Measurements from ENCODE around the gene BRD7.

Gene BRD7

DNA sequence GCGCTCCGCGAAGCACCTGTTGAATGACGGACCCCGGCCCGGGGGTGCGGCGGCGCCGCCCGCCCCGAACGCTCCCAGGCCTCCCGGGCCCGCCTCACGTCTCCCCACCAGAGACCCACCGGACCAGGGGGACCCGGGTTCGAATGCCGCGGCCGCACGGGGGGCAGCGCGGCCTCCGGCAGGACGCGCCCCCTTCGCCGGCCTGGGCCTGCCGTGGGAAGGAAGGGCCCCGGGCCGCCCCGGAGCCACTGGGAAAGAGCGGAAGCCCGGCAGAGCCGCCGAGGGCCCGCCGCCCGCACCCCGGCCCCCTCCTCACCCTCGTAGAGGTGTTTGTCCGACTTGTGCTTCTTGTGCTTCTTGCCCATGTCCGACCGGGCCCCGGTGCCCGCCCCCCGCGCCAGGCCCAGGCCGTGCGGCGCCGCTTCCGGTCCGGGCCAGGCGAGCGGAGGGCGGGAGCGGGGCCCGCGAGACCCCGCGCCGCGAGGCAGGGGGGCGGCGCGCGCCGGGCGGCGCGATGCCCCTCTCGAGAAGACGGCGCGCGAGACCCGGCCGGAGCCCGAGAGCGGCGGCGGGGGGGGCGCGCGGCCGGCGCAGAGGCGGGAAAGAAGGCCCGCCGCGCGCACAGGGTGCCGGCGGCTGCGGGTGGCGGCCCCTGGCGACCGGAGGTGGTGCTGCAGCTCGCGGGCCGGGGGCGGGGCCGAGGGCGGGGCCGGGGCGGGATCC is at the start of gene BRD7:
Gene BRD7 (minus strand): TSS at position 579 of the 723 bp plus-strand sequence. CDS start 214 bp downstream, at position 365.
- peak; percentile 67 for DNase-seq

DNA sequence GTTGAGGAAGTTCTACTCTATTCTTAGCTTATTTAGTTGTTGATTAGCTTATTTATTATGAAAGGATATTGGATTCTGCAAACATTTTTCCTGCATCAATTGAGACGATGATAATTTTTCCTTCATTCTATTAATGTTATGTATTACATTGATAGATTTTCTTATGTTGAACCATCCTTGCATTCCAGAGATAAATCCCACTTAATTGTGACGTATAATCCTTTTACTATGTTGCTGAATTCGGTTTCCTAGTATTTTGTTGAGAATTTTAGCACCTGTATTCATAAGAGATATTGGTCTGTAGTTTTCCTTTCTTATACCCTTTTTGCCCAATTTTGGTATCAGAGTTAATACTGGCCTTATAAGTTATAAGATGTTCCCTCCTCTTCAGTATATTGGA is 47.6 kb upstream of the BRD7 start:
- no peak for DNase-seq

DNA sequence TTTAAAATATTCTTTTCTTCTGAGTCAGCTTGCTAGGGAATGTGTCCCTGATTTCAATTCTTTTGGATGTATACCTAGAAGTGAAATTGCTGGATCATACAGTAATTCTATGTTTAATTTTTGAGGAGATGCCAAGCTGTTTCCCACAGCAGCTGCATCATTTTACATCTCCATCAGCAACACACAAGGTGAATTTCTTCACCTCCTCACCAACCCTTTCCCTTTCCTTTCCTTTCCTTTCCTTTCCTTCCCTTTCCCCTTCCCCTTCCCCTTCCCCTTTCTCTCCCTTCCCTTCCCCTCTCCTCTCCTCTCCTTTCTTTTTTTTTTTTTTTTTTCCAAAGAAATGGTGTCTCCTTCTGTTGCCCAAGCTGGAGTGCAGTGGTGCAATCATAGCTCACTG is 45.4 kb upstream of the BRD7 start:
- no peak for DNase-seq

DNA sequence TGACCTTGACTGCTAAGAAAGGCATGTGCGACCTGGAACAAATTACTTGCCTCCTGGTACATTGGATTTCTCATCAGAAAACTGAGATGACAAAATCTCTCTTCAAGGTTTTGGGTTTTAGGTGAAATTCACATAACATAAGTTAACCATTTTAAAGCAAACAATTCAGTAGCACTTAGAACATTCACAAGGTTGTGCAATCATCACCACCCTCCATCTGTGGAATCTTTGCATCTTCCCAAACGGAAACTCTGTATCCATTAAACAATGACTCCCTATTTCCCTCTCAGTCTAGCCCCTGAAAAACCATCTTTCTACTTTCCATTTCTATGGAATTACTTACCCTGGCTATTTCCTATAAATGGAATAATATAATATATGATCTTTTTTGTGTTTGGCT is 42.2 kb upstream of the BRD7 start:
- no peak for DNase-seq

DNA sequence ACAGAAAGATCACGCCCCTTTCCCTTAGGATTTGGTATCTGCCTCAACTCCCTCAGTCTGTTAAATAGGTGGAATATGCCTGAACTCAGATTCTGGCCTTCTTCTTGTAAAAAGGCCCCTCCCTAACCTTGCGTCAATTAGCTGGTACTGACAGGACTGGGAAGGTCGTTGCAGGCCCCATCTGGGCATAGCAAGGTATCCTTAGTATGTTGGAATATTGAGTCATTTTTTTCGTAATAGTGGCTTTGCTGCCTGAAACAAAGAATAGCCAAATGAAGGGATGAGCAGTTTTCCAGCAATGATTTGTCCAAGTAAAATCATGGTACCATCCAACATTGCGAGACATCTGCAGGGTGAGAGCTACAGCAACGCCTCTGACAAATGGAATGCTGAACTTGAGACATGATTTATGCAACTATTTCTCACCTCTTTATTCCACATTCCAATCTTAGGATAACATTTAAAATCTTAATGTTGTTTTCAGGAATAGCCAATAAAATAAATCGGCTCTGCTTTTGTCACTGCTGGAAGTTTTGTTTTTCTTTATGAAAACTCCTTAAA is 39.3 kb upstream of the BRD7 start:
- DNase-seq, result no peak

DNA sequence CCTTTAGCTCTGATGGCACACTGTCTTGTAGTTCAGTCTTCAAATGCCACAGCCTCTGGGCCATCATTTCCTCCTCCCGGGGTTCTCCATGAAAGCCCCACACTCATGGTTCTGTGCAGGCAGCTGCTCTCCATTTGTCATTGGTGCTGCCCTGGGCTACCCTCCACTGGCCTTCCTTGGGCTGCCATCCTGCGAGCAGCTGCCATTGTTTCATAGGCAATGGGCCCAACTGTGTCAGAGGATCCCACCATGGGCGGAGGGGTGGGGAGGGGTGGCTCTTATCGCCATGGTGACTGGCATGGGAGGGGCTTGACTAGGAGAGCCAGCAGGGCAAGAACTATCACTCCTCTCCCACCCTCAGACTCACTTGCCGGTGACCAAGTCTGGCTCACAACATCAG is 38.6 kb upstream of the BRD7 start:
- no peak for DNase-seq

DNA sequence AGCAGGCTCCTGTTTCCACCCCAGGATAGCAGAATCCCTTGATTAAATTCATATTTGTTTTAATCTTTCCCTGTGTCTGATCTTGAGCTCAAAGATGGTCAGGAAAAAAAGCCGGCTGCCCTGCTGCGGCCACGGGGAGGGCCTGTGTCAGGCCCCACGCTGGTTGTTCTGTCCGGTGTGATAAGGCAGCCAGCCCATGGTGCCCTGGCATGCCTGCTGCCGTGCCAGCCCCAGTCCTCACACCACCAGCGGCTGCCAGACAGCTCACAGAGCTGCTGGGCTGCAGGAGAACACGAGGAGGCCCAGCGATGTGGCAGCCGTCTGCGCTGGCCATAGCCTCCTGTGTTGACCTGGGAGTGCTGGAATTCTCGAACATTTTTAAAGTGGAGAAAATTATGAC is 34.7 kb upstream of the BRD7 start:
- no peak for DNase-seq

DNA sequence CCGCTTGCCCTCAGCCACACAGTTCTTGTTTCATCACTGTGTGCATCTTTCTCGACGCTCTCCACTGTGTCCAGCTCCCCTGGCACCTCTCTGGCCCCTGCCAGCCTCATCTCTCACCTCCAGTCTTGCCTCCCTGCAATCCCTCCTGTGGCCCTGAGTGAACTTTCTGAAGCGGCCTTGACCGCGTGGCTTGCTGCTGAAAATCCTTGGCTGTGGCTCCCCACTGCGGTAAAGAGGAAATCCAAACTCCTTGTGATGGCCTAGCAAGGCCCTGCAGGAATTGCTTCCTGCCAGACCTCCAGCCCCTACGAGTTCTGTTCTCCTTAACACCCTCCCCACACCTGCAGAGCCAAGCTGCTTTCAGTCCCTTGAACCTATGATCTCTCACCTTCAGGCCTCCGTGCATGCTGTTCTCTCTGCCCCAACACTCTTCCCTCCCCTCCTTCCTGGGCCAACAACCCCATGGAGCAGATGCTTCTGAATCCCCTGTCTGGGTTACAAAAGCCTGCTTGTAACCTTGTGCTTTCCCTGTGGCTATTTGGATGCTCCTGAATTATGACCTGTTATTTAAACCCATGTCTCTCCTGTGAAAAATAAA is 33.6 kb upstream of the BRD7 start:
- no peak for DNase-seq

DNA sequence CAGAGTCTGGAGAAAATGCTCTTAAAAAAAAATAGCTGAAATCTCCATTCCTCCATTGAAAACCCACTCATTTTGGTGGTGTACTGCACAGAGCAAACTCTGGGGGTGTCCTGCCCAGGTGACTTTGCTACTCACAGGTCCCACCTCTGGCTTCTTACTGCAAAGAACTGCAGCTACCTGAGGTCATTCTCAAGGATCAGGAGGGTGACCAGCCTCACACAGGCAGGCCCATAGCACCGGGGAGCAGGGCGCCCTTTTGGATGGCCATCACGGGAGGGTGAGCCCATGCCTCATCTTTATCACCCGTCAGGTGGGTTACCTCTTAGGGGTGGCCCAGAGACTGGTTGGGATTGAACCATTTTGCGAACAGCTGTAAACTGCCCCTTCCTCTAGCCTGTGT is 32.6 kb upstream of the BRD7 start:
- no peak for DNase-seq

DNA sequence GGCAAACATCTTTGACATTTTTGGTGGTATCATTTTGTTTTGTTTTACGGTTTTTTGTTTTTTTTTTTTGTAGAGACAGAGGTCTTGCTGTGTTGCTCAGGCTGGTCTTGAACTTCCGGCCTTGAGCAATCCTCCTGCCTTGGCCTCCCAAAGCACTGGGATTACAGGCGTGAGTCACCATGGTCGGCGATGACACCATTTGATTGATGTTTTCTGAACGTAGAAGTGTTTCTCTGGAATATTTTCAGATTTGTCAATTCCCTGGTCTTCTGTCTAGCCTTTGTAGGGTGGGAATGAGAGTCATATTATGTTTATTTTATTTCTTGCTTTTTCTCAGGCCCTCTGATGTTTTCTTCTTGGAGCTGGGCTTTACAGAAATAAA is 32.2 kb upstream of the BRD7 start:
- DNase-seq, result no peak

DNA sequence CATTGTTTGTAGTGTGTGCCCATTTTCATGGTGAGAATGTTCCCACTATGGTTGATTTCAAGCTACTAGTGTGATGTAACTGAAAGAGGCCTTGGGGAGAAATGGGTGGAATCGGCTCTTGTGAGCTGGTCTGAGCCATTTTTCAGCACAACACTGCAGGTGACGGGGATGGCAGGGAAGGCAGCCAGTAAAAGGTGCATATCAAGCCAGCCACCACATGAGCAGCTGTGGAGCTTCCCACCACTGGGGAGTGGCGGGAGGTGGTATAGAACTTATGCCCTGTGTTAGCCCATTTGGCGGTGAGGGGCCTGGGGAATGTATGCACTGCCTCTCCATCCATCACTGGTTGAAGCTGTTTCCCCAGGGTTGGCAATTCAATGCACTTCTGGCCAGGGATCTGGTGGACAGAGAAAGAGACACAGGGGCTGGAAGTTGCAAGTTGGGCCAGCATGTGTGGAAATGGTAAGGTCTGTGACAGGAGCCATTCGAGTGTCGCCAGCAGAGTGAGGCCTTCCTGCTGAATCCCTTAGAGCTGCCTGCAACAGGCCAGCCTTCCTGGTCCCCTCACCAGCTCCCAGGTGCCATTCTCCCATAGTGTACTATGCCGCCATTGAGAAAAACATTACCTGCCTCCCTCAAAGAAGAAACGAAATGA is 31.7 kb upstream of the BRD7 start:
- no peak for DNase-seq

DNA sequence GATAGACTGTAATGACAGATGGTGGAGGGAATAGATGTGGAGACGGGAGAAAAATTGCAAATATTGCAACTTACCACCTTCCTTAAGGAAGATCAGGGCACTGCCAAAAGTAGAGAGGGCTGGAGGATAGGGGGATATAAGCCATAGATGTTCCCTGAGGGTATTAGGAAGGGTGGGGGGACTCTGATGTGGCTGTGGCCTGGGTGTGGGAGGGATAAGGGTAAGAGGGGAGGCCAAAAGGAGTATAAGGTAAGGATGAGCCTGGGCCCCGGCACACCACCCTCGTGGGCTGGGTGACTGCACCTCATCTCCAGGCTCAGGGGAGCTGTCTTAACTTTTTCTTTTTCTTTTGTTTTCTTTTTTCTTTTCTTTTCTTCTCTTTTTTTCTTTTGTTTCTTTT is 30.6 kb upstream of the BRD7 start:
- DNase-seq, result no peak

DNA sequence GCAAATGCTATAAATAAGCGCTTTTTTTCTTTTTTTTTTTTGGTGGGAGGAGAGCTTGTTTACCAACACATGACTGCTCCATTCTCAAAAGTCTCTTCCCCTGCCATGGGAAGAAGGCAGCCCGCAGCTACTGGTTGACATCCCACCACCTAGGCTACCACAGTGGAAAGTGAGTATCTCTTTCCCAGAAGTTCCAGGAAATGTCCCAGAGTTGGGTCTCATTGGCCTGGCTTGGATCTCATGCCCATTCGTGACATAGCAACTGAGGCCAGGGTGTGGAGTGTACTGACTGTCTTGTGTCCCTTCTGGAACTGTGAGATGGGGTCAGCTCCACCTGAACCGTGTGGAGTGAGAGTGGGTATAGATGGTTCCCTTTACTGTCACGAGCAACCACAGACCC is 29.5 kb upstream of the BRD7 start:
- DNase-seq, result no peak

DNA sequence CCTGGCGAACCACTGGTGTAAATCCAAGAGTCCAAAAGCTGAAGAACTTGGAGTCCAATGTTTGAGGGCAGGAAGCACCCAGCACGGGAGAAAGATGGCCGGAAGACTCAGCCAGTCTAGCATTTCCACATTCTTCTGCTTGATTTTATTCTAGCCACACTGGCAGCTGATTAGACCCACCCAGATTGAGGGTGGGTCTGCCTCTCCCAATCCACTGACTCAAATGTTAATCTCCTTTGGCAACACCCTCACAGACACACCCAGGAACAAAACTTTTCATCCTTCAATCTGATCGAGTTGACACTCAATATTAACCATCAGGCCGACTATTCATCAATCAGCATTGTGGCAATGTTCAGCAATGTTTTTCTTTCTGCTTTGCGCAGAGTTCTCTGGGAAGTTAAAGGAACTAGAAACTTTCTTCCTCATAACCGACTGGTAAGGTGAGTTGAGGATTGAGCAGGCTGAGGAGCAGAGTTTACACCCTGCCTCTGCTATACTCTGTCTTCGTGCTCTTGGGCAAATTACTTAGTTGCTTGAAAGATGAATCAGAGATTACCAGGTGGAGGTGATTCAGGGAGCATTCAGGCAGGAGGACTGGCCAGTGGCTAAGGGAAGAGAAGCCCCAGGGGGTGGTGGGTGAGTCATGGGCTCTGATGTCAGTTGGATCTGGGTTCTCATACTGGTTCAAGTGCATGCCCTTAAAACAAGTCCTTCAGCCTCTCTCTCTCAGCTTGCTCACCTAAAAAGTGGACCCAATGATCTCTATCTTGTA is 28.2 kb upstream of the BRD7 start:
- no peak for DNase-seq

DNA sequence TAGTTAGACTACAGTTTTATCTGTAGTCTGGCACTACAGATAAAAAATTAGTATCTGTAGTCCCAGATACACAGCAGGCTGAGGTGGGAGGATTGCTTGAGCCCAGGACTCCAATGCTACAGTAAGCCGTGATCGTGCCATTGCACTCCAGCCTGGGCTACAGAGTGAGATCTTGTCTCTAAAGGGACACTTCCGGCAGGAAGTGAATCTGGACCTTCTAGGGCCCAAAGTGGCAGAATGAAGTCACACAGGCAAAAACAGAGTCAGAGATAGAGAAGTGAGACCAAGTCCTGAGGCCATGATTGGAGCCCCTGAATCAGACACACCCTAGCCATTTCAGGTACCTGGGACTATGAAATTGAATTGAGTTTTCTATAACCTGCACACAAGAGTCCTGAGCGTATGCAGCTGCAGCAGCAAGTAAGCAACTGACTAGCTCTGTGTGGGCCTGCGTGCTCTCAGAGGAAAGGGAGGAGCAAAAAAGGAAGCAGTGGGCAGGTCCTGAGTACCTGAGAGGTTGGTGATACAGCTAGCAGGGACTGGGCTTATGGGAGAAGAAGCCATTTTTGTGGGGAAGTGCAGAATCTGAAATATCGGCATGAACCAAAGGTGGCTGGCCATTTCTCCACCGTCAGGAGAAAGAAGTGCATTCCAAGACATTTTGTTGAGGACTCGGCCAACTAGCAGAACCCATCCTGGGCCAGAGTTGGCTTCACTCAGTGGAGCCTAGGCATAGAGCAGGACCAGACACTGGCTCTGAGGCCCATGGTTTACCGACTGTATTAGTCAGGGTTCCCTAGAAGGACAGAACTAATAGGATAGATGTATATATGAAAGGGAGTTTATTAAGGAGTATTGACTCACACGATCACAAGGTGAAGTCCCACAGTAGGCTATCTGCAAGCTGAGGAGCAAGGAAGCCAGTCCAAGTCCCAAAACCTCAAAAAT is 27.2 kb upstream of the BRD7 start:
- no peak for DNase-seq

DNA sequence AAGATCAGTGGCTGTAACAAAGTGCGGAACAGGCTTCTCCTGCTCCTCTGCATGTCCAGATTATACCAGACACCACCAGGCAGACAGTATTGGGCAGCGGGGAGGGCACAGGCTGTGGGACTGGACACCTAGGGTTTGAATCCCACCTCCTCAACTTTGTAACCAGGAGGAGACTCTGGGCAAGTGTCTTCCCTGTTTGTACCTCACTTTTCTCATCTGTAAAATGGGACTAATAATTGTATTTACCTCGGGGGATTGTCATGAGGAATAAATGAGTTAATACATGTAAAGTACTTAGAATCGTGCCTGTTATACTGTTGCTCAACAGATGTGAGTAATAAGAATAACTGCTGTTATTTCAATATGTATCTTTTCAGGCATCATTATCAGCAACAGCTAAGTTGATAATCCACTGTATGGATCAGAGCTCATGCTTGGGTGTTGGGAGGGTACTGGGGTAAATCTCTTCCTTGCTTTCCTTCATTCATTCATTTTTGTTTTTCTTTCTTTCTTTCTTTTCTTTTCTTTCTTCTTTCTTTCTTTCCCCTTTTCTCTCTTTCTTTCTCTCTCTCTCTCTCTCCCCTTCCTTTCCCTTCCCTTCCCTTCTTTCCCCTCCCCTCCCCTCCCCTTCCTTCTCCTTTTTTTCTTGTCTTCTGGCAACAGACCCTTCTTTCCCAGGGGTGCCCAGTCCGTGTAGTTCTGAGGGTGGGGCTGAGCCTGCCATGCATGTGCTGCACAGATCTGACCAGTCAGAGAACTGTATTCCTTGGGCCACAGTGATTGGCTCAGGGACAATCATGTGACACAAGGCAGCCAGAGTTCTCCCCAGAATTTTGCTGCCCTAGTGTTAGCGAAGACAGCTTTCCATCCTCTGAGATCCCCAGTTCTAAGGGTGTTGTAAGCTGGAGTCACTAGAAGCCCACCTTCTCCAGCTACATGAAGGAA is 25.3 kb upstream of the BRD7 start:
- no peak for DNase-seq

DNA sequence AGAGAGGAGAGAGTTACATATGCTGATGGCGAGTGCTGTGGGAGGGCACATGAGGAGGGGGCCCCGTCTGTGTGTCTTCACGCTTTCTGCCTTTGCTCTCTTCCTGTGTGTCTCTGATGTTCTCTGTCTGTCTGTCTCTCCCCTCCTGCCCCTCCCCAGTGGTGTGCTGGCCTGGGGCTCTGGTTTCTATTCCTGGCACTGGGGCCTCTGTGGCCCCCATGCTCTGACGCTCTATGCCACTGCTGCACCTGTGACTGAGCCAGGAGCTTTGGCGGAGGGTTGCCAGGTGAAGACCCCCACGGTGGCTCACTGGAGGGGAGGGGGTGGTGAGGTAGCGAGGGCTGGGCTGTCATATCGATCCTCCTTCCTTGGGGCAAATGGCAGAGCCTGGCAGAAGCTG is 24.6 kb upstream of the BRD7 start:
- no peak for DNase-seq

DNA sequence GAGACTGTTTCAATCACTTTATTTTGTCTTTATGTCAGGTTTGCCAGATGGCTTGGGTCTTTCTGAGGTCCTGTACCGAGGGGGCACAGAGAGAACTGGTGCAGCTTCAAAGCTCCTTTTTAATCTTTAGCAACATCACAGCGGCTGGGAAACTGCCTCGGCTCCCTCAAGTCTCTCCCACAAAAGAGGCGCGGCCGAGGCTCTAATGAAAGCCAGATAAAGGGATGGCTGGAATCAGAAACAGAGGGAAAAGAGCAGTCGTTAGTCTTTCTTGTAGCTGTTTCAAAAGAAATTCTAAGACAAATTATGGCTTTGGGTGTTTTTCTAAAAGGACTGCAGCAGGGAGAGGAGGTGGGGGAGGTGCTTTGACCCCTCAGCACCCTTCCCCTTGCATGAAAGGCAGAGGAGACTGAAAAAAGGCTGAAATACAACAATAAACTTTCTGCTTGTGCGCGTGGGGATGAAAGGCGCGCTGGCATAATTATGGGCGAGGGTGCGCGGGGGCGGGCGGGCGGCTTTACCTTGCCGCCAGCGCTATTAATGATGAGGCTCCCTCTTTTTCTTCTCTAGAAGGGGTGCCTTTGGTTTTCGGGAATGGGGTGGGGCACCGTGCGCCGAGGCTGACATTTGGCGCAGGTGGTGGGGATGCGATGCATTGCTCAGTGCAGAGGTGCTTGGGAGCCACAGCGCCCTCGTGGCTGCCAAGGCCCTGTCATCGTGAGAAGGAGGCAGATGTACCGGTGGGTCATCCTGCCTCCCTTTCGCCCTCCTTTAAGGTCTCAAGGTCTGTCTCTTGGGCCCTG is 22.3 kb upstream of the BRD7 start:
- DNase-seq, result no peak

DNA sequence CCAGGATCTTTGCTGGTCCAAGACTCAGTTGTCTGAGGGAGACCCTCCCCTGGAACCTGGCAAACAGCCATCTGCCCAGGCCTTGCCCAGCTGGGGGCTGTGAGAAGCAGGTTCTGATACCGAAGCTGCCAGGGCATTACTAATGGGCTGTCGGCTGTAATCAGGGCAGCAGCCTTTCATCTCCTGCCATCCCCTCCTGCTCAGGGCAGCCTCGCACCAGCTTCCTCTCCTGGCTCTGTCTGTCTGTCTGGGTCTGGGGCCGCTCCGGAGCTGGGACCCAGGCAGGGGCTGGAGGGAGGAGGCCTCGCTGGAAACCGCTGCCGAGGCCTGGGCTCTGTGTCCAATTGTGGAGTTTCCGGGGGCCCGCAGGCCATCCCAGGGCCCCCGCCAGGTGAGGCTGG is 21.6 kb upstream of the BRD7 start:
- DNase-seq, result no peak

DNA sequence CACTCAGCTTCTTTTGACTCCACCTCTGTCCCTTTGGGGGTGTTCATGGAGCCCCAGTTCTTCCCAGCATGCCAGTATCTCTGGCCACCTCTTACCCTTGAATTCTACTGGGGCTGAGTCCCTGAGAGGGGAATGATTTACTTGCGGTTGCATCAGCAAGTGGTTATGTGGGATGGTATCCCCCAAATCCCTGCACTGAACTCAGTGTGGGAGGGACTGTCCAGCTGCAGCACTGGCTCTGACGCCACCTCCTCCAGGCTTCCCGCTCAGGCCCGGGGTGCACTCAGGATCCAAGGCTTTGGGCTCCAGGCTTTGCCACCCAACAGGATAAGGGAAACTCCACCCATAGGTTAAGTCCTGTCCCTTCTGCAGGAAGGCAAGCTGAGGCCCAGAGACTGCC is 21.1 kb upstream of the BRD7 start:
- no peak for DNase-seq
